NCI-H1417 (cell line): ENCODE results near the gene TECPR2.
A peak's percentile ranks its signal among the peaks of the same experiment; 100 is the strongest.
"Not testable (repeated sequence)": the region's sequence is repeated elsewhere in the genome, so short reads cannot be mapped to it uniquely, and the experiment has no call there.

Experiments used
- DNase-seq, 3 experiments: peaks; one replicate each; lab custom pipeline; 2025; lab: John Stamatoyannopoulos, UW

TECPR2 gene

GRCh38 chr14:102362545-102363181 lies at the start of gene TECPR2, which contains the start of gene CINP:
TSS of gene TECPR2 (plus strand) at chr14:102362941. CDS start at chr14:102376722, 13,781 bp downstream.
TSS of gene CINP (minus strand) at chr14:102362890. CDS start at chr14:102362851, 39 bp downstream.
- peak; percentile 96 to 98 (median 97) for DNase-seq

- DNase-seq: peak; percentile 81 to 89 (median 86)
Observed at GRCh38 chr14:102314242-102315011, 48.3 kb upstream of the TECPR2 start.

GRCh38 chr14:102315121-102315520 lies 47.6 kb upstream of the TECPR2 start:
- no peak for DNase-seq

DNA sequence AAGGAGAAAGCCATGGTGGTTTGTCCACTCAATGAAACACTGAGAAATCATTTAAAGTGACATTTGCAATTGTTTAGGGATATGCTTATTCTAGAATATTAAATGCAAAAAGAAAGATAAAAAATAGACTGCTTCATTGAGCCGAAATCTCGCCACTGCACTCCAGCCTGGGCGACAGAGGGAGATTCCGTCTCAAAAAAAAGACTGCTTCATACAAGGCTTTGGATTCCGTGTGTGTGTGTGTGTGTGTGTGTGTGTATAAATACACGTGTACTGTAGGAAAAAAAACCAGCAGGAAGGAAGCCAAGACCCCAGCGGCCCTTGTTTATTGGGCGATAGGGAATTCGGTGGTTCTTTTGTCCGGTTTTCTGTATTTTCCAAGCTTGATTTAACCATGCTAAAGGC lies 46.4 kb upstream of the TECPR2 start:
- DNase-seq: peak in 1 of 3 experiments; percentile 58

GRCh38 chr14:102316743-102317563 lies 45.8 kb upstream of the TECPR2 start:
- DNase-seq: peak; percentile 90 to 95 (median 90)

GRCh38 chr14:102317564-102318248 lies 45.0 kb upstream of the TECPR2 start:
- peak; percentile 42 to 77 (median 68) for DNase-seq

- no peak for DNase-seq
Observed at GRCh38 chr14:102318781-102319276, 43.9 kb upstream of the TECPR2 start.

- DNase-seq: peak; percentile 92 to 94 (median 92)
Observed at GRCh38 chr14:102319351-102320032, 43.2 kb upstream of the TECPR2 start, which contains the start of gene ZNF839. TSS of gene ZNF839 (plus strand) at chr14:102319746. CDS start at chr14:102319766, 20 bp downstream.

DNA sequence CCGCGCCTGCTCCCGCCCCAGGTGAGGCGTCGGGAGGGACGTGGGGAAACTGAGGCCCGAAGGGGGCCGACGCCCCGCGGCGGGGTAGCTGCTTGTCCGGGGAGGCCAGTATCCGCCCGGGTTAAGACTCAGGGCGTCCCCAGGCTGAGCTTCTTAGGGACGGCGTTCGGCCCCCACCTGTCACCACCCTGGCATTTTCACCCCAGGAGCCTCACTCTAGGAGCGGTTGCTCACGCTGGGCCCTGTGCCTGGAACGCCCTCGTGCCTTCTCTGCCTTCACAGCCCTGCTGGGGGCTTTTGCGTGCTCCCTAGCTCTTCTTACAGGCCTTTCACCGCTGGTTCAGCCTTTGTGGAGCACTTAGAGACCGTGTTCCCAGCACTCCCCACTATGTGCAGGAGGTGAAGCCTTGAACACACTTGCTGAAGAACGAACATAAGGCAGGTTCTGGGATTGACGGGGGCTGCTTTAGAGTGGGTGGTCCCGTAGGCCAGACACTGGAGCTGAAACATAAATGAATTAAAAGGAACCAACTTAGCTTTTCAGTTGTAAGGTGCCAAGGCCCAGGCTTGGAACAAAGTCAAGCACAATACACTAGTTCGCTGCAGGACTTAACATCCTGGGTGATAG lies 42.6 kb upstream of the TECPR2 start:
- DNase-seq: peak in 1 of 3 experiments; percentile 59

- no peak for DNase-seq
Observed at GRCh38 chr14:102320671-102321455, 41.9 kb upstream of the TECPR2 start.

DNA sequence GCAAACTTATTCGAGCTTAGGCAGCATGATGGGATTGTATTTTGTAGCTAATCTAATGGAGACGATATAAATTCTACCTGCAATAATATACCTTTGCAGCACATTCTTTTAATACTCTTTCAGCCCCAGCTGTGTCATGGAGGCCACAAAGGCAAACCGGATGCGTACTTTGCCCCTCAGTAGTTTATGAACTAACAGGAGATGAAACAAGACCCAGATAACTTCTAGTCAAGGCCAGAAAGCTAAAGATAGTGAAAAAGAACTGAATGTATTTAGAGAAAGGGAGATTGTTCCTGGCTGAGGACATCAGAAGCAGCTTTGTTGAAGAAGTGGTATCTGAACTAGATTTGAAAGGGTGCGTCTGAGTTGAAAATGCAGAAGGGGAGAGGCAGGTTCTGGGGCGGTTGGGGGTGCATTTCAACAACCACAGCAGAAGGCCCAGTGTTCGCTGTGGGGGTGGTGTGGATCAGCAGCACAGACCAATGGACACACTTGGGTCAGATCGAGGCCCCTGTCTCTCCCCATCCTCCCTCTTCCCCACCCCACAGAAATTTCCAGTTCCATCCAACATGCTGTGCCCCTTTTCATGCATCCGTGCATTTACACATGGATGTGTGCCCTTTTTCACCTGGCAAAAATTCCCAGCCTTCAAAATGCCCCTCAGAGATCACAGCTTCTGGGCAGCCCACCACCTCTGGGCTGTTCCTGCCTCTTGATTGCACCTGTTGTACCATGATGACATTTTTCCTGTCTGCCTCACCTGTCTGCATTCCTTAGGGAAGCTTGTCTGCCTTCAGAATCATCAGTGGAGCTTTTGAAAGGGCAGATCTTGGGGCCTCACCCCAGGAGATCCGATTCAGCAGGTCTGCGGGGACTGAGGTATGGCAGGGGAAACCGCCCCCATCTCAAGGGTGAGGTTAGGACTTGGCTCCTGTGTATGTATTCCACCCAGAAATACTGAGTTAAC lies 41.0 kb upstream of the TECPR2 start:
- no peak for DNase-seq

DNA sequence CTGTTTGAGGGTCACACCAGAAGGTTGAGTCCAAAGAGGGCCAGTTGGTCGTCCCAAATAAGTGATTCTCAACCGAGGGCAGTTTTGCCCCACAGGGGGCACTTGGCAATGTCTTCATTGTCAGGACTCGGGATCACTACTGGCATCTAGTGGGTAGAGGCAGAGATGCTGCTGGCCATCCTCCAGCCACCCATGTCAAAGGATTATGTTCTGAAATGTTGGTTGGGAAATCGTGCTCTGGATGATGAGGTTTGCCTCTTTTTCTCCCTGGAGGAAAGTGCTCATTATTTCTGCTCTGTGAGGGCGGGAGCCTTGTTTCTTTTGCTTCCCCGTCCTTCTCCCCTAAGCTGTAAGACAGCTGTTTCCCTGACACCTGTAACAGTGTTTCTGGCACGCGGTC lies 39.6 kb upstream of the TECPR2 start:
- DNase-seq: peak in 1 of 3 experiments; percentile 55

DNA sequence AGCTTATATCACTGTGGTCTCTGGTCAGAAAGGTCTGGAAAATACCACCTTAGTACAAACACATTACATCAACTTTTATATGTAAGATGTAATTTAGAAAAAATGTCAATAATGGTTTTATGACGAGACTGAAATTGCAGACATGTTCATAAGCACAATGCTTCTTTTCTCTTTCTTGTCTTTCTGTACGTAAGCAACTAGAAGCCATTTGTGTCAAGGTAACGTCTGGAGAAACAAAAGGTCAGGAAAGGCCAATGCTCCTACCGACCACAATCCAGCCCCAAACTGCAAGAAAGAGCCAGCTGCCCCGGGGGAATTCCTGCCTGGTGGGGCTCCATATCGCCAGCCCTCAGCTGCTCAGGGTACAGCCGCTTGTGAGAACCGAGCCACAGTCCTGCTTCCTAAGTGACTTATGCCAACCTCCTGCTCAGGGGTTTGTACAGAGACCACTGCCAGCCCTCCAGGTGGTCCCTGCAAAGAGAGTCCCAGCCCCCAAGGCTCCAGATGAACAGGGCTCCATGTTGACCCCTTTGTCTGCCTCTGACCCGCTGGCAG lies 36.9 kb upstream of the TECPR2 start:
- DNase-seq: no peak

GRCh38 chr14:102326583-102326982 lies 36.2 kb upstream of the TECPR2 start:
- no peak for DNase-seq

GRCh38 chr14:102329381-102329780 lies 33.4 kb upstream of the TECPR2 start:
- not testable (repeated sequence) for DNase-seq

DNA sequence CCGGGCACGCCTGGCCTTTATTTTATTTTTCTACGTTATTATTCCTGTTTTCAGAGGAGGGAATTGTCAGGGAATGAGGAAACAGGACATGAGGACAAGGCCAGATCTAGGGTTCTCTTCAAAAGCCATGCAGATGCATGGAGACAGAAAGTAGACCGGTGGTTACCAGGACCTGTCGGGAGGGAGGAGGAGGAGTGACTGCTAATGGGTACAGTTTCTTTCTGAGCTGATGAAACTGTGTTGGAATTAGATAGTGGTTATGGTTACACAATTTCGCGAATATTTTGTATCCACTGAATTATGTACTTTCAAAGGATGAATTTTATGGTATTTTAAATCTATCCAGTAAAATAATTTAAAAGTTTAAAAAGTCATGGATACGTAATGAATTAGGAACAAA lies 31.9 kb upstream of the TECPR2 start:
- DNase-seq: no peak

DNA sequence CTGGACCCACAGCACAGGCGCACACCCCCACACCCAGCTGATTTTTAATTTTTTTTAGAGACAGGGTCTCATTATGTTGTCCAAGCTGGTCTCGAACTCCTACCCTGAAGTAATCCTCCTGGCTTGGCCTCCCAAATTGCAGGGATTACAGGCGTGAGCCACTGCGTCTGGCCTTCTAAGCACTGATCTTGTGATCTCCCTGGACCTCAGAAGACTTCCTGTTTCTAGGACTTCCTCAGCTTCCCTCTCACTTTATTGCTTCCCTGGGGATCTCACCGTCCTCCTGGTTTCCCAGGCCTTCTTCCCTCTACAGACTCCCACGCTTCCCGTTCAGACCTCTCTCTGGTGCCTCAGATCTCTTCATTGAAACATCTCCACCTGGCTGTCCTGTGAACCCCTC lies 29.4 kb upstream of the TECPR2 start:
- no peak for DNase-seq
